Vagina (tissue), 2 donors: ENCODE measurements around the gene PAPPA.

ENCODE experiments used
- POLR2A ChIP-seq, 2 donors: fragments of 450-650 bp; IDR thresholded peaks; one replicate each; pipeline ENCODE4 v1.6.1; 2017; ENCODE audit warnings: antibody characterized with exemption in 2 of 2, mild to moderate bottlenecking in 2 of 2, moderate library complexity in 2 of 2
- POLR2AphosphoS5 ChIP-seq, 2 donors: sonication (generic); formaldehyde crosslinking; IDR thresholded peaks; one replicate each; pipeline ENCODE4 v1.9.0; 2017; ENCODE audit warnings: antibody characterized with exemption in 2 of 2, mild to moderate bottlenecking in 2 of 2, low read depth in 1 of 2; ENCODE audit not compliant: insufficient read depth in 1 of 2
- TF ChIP-seq, protein P1 (sequence below), 3 experiments: fragments of 450-650 bp in 2 of 3; fragments of 200-600 bp in 1 of 3; sonication (generic) in 1 of 3; IDR thresholded peaks; one replicate each; pipeline ENCODE4 v1.5.1; 2017 to 2019; ENCODE audit warnings: antibody characterized with exemption in 3 of 3, mild to moderate bottlenecking in 2 of 3, moderate library complexity in 2 of 3

DNA sequence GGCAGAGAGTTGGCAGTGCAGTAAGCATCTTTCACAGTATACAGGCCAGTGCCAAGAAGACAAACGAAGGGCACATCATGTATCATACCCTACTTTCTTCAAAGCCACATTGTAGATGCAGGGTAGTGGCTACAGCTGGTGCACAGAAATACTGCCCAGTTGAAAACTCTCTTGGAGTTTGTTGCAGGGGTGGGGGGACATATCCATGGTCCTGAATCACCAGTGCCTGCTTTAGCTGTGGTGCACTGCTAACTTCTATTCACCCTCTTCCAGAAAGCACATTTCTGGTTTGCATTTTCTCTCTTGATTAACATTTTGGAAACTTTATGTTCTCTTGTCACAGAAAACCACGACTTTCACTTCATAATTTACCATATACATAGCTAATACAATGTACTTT is 196.6 kb downstream of the PAPPA start:
- TF ChIP-seq, protein P1, sequence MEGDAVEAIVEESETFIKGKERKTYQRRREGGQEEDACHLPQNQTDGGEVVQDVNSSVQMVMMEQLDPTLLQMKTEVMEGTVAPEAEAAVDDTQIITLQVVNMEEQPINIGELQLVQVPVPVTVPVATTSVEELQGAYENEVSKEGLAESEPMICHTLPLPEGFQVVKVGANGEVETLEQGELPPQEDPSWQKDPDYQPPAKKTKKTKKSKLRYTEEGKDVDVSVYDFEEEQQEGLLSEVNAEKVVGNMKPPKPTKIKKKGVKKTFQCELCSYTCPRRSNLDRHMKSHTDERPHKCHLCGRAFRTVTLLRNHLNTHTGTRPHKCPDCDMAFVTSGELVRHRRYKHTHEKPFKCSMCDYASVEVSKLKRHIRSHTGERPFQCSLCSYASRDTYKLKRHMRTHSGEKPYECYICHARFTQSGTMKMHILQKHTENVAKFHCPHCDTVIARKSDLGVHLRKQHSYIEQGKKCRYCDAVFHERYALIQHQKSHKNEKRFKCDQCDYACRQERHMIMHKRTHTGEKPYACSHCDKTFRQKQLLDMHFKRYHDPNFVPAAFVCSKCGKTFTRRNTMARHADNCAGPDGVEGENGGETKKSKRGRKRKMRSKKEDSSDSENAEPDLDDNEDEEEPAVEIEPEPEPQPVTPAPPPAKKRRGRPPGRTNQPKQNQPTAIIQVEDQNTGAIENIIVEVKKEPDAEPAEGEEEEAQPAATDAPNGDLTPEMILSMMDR (IDR thresholded peaks at IDR 0.05), result no peak
- no peak for TF ChIP-seq POLR2A (IDR thresholded peaks at IDR 0.05)
- TF ChIP-seq POLR2AphosphoS5 (IDR thresholded peaks at IDR 0.05; ENCODE audit: insufficient read depth in 1 of 2, low read depth in 1 of 2), result no peak
